ENCODE measurements around the gene SEMA4B.
"Not testable (repeated sequence)": the region's sequence is repeated elsewhere in the genome, so short reads cannot be mapped to it uniquely, and the experiment has no call there.

SEMA4B gene

DNA sequence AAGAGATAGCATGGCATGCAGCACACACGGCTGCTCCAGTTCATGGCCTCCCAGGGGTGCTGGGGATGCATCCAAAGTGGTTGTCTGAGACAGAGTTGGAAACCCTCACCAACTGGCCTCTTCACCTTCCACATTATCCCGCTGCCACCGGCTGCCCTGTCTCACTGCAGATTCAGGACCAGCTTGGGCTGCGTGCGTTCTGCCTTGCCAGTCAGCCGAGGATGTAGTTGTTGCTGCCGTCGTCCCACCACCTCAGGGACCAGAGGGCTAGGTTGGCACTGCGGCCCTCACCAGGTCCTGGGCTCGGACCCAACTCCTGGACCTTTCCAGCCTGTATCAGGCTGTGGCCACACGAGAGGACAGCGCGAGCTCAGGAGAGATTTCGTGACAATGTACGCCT is 27.8 kb downstream of the SEMA4B start:
- no peak for DNase-seq

DNA sequence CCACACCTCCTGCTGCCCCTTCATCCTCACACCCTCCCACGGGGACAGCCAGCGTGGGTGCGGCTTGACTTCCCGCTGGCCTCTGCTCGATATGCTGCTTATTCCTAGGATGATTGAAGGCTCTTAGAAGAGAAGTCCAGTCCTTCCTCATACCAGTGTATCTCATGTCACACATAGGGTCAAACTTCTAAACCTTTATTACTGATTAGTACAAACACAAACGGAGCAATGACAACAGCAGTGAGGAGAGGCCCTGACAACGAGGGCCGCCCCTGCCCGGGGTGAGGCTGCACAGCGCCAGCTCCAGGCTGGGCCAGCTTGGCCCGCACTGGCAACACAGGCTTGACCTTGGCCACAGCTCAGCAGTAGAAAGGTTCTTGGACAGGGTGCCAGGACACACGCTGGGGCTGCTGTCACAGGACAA is 29.0 kb downstream of the SEMA4B start:
- no peak for DNase-seq

DNA sequence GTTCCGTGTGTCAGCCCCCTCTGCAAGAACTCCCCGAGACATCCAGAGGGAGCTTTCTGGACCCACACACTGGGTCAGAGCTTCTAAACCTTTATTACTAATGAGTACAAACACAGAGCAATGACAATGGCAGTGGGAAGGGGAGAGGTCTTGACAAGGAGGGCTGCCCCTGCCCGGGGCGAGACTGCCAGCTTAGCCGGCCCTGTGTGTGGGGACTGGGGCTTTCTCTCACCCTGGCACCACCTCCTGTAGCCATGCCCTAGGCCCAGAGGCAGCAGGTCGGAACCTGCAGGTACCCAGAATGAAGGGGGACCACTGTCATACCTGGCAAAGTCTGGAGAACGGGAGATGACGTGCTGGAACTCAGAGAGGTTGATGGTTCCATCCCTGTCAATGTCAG is 29.5 kb downstream of the SEMA4B start:
- no peak for DNase-seq

DNA sequence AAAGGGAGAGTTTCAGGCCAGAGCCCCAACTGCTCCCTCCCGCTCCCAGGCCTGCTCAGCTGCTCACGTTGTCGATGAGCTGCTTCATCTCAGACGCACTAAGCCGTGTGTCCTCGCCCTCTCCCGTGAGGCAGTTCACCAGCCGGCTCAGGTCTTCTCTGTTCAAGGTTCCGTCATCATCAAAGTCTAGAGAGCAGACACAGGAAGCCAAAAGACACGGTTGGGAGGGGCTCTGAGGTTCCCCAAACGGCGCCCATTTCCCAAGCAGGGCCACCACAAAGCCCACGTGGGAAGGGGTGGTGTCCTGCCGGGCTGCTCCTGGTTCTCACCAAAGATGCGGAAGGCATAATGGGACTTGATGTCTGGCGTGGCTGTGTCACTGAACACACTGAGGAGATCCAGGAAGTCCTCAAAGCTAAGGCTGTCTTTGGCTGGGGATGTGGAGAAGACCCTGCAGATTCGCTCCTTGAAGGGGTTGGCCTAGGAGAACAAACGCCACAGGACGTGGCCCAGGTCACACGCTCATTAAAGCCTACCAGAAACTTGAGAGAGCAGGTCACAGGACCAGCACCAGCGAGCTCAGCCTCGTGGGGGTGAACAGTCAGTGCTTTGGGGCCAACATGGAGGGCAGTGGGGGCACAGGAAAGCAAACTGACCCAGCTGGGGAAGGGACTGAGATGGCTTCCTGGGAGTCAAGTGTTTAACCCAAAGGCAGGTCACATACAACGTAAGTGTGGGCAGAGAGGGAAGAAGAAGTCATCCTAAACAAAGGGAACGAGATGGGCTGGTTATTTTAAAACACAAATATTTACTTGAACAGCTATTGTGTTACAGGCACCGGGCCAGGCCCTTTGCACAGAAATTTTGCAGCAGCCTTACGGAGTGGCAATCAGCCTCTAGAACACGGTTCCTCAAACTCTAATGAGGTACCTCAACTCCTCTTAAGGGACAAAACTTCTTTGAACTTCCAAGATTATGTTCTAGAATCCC is 30.2 kb downstream of the SEMA4B start:
- DNase-seq = no peak

DNA sequence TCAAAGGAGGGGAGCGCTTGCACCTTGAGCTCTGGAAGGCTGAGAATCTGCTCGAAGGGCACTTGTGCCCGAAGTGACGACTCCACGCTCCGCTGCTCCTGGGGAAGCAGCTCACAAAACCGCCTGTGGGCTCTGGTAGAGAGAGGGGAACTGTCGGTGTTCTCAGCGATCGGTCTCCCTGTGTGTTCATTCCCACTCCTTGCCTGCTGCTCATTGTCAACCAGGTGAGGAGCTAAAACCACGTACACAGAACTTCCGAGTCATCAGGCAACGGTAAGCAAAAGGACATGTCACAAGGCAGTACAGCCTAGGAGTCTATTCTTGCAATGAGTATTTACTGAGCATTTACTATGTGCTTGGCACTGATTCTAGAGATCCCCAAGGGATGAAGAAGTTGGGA is 31.1 kb downstream of the SEMA4B start:
- DNase-seq = no peak

DNA sequence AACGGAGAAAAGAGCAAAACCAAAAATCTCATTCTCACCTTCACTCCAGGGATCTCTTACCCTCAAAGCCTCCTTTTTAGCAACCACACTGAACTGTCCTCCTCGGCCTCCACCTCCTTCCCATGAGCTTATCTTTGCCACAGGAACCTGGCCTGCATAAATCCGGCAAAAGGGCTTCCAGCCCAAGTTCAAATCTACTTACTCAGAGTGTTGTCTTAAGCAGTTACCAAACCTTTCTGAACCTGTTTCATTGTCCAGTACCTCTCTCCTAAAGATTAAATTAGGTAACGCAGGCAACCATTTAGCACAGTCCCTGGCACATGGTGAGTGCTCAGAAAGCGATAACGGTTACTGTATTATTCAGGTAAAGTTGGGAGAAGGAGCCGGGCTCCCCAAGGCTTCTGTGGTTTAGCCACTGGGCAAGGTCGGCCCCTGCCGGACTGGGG is 31.8 kb downstream of the SEMA4B start:
- no peak for DNase-seq

DNA sequence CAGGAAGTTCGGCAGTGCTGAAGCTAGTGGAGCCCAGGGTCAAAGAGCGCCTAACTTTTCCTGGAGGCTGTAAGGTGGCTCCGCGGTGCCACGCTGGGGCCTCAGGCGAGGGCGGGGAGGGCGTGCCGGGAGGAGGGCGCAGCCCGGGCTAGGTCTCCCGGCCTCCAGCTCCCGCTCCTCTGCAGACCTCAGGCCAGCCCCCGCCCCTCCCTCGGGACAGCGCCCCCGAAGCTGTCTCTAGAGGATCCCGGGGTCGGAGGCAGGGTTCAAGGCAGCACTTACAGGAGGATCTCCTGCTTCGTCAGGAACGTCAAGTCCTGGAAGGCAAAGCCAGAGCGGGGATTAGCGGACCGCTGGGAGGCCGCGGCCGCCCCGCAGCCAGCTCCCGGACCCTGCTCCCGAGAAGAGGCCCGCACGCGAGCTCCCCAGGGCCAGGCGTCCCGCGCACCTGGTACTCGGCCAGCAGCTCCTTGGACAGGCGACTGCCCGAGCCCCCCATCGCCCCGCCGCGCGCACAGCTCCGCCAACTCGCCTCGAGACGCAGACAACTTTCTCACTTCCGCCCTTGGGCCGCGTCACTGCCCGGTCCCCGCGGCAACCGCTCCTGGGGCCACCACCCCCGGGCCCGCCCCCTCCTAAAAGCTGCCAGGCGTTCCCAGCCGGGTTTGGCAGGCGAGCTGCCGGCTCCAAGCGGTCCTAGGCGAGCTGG is 32.4 kb downstream of the SEMA4B start, which contains the start of gene CIB1:
Gene CIB1, minus strand, starts transcription at position 555 of the 709 bp plus-strand sequence. Its CDS starts 56 bp downstream, at position 499.
- peak; percentile 60 for DNase-seq

DNA sequence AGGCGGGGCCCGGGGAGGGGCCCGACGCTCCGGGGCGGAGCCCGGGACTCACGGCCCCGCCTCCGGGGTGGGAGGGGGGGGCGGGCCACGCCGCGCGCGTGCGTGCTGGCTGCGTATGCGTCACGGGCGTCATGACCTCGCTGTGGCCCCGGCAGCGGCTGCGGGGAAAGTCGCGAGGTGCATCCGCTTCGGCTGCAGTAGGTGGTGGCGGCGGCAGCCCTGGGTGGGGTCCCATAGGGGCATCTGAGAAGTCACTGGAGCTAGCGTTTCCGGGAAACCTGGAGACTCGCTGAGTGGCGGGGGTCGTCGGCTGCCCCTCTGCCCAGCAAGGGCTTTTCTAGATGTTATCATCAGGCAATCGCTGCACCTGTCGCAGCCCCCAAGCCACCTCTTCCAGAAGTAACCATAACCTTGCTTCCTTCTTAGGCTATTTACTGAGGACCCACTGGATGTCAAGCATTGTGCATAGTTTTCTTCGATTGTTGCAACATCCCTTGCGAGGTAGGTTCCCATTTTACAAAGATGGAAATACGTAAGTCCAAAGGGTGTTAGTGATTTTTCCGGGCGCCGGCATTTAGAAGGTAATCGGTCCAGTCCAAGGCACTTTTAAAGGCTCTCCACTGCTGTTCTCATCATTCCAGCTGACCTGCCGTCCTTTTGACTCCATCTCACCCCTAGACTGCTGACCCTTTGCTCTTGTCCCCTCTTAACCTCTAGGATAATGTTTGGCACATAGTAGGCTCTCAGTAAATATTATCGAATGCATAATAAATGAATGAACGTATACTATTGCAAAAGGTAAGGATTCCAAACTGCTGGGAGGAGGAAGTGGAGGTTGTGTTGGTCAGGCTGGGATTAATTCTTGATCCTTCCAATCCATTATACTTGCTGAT is 33.2 kb downstream of the SEMA4B start, which contains the start of gene GDPGP1:
Gene GDPGP1, plus strand, starts transcription at position 114 of the 893 bp plus-strand sequence. CDS start 6,700 bp downstream, outside the sequence.
- no peak for DNase-seq

DNA sequence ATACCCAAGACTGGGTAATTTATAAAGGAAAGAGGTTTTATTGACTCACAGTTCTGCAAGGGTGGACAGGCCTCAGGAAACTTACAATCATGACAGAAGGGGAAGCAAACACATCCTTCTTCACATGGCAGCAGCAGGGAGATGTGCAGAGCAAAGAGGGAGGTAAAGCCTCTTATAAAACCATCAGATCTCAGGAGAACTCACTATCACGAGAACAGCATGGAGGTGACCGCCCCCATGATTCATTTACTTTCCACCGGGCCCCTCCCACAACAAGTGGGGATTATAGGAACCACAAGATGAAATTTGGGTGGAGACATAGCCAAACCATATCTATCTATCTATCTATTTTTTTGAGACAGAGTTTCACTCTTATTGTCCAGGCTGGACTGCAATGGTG is 38.2 kb downstream of the SEMA4B start:
- no peak for DNase-seq

DNA sequence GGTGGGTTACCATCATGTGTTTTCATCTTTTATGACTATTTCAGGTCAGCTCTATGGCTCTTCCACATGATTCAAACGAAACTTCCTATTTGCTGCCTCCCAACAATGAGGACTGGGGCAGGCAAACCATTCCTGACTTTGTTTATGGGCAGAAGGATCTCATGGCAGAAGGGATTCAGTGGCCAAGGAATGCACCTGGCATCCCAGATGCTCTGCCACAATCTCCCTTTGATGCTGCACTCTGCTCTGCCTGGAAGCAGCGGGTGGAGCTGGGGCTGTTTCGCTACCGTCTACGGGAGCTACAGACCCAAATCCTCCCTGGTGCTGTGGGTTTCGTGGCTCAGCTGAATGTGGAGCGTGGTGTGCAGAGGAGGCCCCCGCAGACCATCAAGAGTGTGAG is 39.7 kb downstream of the SEMA4B start:
- no peak for DNase-seq

DNA sequence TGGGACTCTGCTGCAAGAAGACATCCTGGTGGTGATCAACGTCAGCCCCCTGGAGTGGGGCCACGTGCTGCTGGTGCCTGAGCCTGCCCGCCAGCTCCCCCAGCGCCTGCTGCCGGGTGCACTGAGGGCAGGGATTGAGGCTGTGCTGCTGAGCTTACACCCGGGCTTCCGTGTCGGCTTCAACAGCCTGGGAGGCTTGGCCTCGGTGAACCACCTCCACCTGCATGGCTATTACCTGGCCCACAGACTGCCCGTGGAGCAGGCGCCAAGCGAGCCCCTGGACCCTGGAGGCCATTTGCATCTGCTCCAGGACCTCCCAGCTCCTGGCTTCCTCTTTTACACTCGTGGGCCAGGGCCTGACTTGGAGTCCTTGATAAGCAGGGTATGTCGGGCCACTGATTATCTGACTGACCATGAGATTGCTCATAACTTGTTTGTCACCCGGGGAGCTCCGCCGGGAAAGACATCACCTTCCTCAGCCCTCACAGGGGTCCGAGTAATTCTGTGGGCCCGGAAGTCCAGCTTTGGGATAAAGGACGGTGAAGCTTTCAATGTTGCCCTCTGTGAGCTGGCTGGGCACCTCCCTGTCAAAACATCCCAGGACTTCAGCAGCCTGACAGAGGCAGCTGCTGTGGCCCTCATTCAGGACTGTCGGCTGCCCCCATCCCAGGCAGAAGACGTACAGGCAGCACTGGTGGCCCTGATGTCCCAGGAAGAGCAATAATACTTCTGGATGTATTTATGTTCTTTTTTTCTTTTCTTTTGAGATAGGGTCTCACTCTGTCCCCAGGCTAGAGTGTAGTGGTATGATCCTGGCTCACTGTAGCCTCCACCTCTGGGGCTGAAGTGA is 40.4 kb downstream of the SEMA4B start:
- no peak for DNase-seq

DNA sequence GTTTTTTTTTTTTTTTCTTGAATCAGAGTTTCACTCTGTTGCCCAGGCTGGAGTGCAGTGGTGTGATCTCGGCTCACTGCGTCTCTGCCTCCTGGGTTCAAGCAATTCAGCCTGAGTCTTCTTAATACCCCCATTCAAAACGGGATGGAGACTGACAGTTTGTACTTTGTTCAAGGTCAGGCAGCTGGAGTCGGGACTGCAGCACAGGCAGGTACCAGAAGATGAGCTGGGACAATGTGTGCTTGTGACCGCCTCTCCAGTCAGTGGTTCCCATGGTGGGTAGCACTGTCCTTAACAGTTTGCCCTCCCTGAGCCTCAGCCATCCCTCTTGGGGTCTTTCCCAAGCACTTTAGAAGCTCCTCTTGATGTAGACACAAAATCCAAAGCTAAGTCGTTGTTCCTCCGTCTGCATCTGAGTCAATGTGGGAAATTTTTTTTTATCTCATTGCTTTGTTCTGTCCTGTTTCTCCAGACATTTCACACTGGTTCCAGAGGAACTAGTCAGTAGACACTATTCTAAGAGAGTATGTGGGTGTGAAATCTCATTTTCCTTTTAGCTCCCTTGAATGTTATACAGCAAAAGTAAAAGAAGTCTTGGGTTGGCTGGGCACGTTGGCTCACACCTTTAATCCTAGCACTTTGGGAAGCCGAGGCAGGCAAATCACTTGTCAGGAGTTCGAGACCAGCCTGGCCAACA is 43.0 kb downstream of the SEMA4B start:
- no peak for DNase-seq

DNA sequence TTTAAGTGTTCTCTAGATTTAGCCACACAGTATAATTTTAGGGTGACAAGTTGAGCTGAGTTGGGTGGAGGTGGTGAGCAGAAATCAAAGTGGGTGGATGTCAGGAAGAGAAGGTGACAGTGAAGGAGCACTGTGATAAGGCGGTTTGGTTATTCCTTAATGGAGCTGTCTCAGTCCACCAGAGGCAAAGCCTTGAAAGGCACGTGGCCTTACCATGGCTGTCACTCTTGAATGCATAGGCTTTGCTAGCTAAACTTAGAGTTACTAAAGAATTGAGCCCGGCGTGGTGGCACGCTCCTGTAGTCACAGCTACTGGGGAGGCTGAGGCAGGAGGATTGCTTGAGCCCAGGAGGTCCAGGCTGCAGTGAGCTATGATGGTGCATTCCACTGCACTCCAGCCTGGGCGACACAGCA is 47.7 kb downstream of the SEMA4B start:
- DNase-seq = no peak

DNA sequence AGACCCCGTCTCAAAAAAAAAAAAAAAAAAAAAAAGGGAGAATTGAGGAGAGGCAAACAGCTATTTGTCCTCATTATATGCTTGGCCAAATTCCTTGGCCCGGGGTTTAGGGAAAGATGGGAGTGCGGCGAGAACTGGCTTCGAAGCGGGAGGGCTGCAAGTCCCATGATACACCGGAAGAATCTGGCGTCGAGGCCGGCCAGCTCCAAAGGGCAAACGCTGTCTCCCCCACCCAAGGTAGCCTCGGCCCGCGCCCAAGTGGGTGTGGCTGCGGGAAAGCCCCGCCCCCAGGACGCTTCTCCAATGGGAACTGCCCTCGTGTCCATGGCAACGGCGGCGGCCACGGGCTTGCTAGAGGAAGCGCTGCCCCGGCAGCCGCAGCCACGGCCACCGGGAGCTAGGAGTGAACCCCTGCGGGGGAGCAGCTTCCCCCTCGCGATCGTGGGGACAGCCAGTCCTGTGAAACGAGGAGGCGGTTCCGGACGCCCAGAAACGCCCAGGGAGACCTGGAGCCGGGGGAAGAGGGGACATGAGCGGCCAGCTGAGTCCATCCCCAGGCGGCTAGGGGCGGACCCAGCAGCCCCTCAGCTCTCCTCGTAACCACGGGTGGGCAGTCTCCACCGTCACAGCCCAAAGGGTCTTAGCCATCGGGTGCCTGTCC is 48.2 kb downstream of the SEMA4B start, which contains the start of gene TTLL13:
Gene TTLL13, plus strand, starts transcription at position 354 of the 661 bp plus-strand sequence. CDS start 1,075 bp downstream, outside the sequence.
- DNase-seq = peak; percentile 12

DNA sequence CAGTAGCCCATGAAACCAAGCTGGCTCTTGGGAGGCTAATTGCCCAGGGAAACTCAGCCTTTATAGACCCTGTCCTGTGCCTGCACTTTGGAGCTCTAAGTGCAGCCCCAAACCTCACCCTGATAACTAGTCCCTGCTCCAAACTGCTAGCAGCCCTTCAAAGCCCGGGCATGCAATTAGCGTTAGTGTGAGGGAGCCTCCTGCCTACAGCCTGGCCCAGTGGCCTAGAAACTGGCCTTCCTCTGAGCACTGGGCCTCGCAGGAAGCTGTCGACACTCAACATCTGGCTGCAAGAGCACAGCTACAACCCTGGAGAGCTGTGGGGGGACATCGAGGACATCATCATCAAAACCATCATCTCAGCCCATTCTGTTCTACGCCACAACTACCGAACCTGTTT is 56.6 kb downstream of the SEMA4B start:
- DNase-seq = no peak

DNA sequence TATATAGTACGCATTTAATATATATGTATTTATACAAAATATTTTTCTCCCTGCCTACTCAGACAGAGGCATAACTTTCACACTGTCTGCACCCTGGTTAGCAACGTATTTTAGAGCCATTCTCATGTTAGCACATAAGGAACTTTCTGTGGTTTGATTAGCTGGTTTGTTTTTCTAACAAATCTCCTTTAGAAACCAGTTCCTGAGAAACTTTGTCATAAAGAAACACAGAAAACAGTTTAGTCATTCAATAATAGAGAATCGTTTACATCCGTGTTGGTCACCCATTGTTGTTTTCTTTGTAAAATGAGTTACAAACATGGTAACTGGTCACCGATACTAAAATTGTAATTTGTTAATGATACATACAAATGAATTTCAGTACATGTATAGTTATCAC is 58.4 kb downstream of the SEMA4B start:
- no peak for DNase-seq

DNA sequence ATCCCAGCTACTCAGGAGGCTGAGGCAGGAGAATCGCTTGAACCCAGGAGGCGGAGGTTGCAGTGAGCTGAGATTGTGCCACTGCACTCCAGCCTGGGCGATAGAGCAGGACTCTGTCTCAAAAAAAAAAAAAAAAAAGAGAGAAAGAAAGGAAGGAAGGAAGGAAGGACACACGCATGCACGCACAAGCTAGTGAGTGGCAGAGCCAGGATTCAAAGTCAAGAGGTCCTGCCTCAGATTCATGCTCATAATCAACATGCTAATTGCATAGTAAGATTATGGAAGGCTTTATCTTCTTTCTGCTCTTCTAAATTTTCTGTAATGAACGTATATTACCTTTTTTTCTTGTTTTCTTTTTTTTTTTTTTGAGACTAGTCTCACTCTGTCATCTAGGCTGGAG is 59.6 kb downstream of the SEMA4B start:
- not testable (repeated sequence) for DNase-seq

DNA sequence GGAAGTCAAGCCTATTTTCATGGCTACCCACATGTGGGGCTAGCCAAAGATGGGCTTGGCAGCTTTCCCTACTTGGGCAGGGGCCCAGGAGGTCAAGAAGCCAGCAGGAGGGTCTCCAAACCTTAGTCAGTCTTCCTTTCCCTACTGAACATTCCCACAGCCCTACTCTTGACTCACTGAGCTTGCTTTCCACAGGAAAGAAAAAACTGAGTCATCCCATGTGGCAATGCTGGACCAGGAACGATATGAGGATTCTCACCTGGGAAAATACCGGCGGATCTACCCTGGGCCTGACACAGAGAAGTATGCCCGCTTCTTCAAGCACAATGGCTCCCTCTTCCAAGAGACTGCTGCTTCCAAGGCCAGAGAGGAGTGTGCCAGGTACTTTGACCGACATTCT is 60.7 kb downstream of the SEMA4B start:
- no peak for DNase-seq

DNA sequence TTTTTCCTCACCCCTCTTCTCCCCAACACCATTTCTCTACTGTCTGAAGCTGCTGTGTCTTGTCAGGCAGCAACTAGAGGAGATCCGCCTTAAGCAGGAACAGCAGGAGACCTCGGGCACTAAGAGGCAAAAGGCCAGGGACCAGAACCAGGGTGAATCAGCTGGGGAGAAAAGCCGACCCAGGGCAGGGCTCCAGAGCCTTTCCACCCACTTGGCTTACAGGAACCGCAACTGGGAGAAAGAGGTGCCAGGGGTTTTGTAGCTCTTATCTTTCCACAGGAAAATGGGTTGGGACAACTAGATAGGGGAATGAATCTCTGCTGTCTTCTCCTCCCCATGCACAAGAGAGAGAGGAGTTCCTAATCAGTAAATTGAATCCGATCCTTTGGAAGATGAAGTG is 61.3 kb downstream of the SEMA4B start:
- DNase-seq = no peak

DNA sequence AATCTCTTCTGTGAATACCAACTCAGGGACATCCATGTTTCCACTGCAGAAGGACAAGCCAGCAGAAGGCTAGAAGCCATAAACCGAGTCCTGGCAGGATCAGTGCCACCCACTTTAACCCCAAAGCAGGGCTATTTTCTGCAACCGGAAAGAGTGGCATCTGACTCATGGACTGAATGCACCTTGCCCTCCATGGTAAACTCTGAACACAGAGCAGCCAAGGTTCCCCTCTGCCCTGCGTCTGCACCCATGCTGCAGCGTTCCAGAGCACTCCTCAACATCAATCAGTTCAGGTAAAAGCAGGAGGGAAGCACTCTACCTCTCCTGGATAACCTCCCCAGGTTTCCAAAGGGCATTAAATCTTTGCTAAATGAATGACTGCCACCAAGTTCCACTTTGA is 63.5 kb downstream of the SEMA4B start:
- DNase-seq = no peak

All from DMS 273 treated with DMSO at 0.1 percent for 48 hours (cell line).